HEK293 (cell line): ENCODE measurements around the gene RYR2.

ENCODE experiments used
- CTCF ChIA-PET: fragments of 350-600 bp; formaldehyde crosslinking; extraction: SDS; loops from one replicate; lab custom pipeline; 2021; ENCODE audit warnings: antibody characterized with exemption; lab: Yijun Ruan, JAX
- POLR2A ChIA-PET: fragments of 300-600 bp; formaldehyde crosslinking; extraction: SDS; loops from one replicate; lab custom pipeline; 2020; ENCODE audit warnings: antibody characterized with exemption, inconsistent platforms; lab: Yijun Ruan, JAX
- H3K27ac ChIP-seq: fragments of 200-500 bp; sonication (Bioruptor generic); 2 replicates; pipeline ENCODE4 v1.5.1; 2014; ENCODE audit warnings: low read depth, low read length, control low read depth, inconsistent platforms; ENCODE audit errors: extremely low read depth
- H3K36me3 ChIP-seq, 2 experiments: fragments of 200-500 bp in 1 of 2; sonication (Bioruptor generic) in 1 of 2; 1 replicate in 1 of 2; 2 replicates in 1 of 2; pipeline ENCODE4 v1.5.1; 2014 to 2017; ENCODE audit warnings: inconsistent platforms in 2 of 2, low read length in 2 of 2; ENCODE audit not compliant: control insufficient read depth in 2 of 2, insufficient read depth in 1 of 2
- H3K4me1 ChIP-seq: fragments of 200-500 bp; sonication (Bioruptor generic); 2 replicates; pipeline ENCODE4 v1.5.1; 2014; ENCODE audit warnings: mild to moderate bottlenecking, low read length, inconsistent platforms; ENCODE audit not compliant: control insufficient read depth, insufficient read depth
- H3K4me3 ChIP-seq: 2 replicates; pipeline ENCODE4 v1.5.1; 2011; ENCODE audit warnings: low read depth, mild to moderate bottlenecking, control low read depth, low read length, moderate library complexity
- H3K9me3 ChIP-seq: fragments of 200-500 bp; sonication (Bioruptor generic); 2 replicates; pipeline ENCODE4 v1.5.1; 2014; ENCODE audit warnings: low read depth, low read length, inconsistent platforms; ENCODE audit not compliant: control insufficient read depth, insufficient read depth
- HOXA7 ChIP-seq: sonication (generic); formaldehyde crosslinking; IDR thresholded peaks from 2 replicates; pipeline ENCODE4 v1.8.1; 2022; ENCODE audit warnings: missing genetic modification reagents, borderline replicate concordance
- OVOL3 ChIP-seq: fragments of 450-650 bp; formaldehyde crosslinking; IDR thresholded peaks from 2 replicates; pipeline ENCODE4 v1.5.1; 2016; ENCODE audit warnings: missing biosample characterization, missing genetic modification characterization
- REPIN1 ChIP-seq: fragments of 450-650 bp; formaldehyde crosslinking; IDR thresholded peaks from 2 replicates; pipeline ENCODE4 v1.5.1; 2017; ENCODE audit warnings: missing biosample characterization, missing genetic modification characterization, low read depth
- ZNF133 ChIP-seq: fragments of 450-650 bp; formaldehyde crosslinking; IDR thresholded peaks from 2 replicates; pipeline ENCODE4 v1.5.1; 2016; ENCODE audit warnings: missing biosample characterization, missing genetic modification characterization
- ZNF555 ChIP-seq: fragments of 450-650 bp; formaldehyde crosslinking; conservative IDR thresholded peaks from 2 replicates; pipeline ENCODE4 v1.5.1; 2017; ENCODE audit warnings: missing biosample characterization, mild to moderate bottlenecking, missing genetic modification characterization, inconsistent platforms
- ZNF558 ChIP-seq: fragments of 450-650 bp; formaldehyde crosslinking; IDR thresholded peaks from 2 replicates; pipeline ENCODE4 v1.5.1; 2016; ENCODE audit warnings: missing biosample characterization, missing genetic modification characterization
- ZNF561 ChIP-seq: fragments of 450-650 bp; IDR thresholded peaks from 2 replicates; pipeline ENCODE4 v1.5.1; 2018; ENCODE audit warnings: missing biosample characterization, missing genetic modification characterization, borderline replicate concordance
- ZXDB ChIP-seq: fragments of 450-650 bp; formaldehyde crosslinking; IDR thresholded peaks from 2 replicates; pipeline ENCODE4 v1.5.1; 2016; ENCODE audit warnings: missing biosample characterization, missing genetic modification characterization
- TF ChIP-seq, protein P1 (sequence below): IDR thresholded peaks from 2 replicates; pipeline ENCODE4 v1.6.1; 2011; ENCODE audit warnings: mild to moderate bottlenecking, low read depth, low read length, borderline replicate concordance
- TF ChIP-seq, protein P2 (sequence below): fragments of 450-650 bp; formaldehyde crosslinking; IDR thresholded peaks from 2 replicates; pipeline ENCODE4 v1.5.1; 2016; ENCODE audit warnings: missing biosample characterization, missing genetic modification characterization
- TF ChIP-seq, protein P3 (sequence below): fragments of 450-650 bp; formaldehyde crosslinking; IDR thresholded peaks from 2 replicates; pipeline ENCODE4 v1.5.1; 2016; ENCODE audit warnings: missing biosample characterization, missing genetic modification characterization
- TF ChIP-seq, protein P4 (sequence below): fragments of 450-650 bp; formaldehyde crosslinking; IDR thresholded peaks from 2 replicates; pipeline ENCODE4 v1.5.1; 2017; ENCODE audit warnings: missing biosample characterization, missing genetic modification characterization
- TF ChIP-seq, protein P5 (sequence below): fragments of 450-650 bp; formaldehyde crosslinking; IDR thresholded peaks from 2 replicates; pipeline ENCODE4 v1.5.1; 2016; ENCODE audit warnings: missing biosample characterization, missing genetic modification characterization
- TF ChIP-seq, protein P6 (sequence below): fragments of 450-650 bp; formaldehyde crosslinking; IDR thresholded peaks from 2 replicates; pipeline ENCODE4 v1.5.1; 2016; ENCODE audit warnings: missing biosample characterization, missing genetic modification characterization
- TF ChIP-seq, protein P7 (sequence below): fragments of 450-650 bp; formaldehyde crosslinking; IDR thresholded peaks from 2 replicates; pipeline ENCODE4 v1.5.1; 2016; ENCODE audit warnings: missing biosample characterization, missing genetic modification characterization
- TF ChIP-seq, protein P8 (sequence below): fragments of 450-650 bp; formaldehyde crosslinking; IDR thresholded peaks from 2 replicates; pipeline ENCODE4 v1.5.1; 2016; ENCODE audit warnings: missing biosample characterization, missing genetic modification characterization

Gene RYR2

DNA sequence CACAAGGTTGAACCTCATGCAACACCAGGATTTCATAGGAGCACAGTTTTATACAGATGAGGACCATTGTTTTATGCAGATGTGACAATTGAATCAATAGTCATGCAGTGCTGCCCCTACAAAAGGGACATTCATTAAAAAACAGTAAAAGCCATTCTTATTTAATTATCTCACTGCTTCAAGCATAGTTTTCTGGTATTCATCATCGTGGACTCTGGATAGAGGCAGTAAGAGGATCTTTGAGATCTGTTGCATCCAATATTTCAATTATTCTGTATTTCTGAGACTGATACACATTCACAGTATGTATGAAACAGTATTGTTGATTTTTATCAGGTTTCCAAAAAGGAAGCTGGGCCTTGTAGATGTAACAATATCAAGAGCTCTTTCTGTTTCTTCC, 237.6 kb downstream of the RYR2 start:
- Histone ChIP-seq H3K9me3 (no peaks in the 10 kb centered on the region), H3K4me3 (no peak overlapping the region), H3K27ac (no peak overlapping the region), H3K4me1 (0 out of 2 replicates have a peak, but pooled peaks cover 2% of the 10 kb centered on the region), H3K36me3 (no peaks in the 10 kb centered on the region; a peak in 1 of 3 replicates)
- TF ChIP-seq, protein P1, sequence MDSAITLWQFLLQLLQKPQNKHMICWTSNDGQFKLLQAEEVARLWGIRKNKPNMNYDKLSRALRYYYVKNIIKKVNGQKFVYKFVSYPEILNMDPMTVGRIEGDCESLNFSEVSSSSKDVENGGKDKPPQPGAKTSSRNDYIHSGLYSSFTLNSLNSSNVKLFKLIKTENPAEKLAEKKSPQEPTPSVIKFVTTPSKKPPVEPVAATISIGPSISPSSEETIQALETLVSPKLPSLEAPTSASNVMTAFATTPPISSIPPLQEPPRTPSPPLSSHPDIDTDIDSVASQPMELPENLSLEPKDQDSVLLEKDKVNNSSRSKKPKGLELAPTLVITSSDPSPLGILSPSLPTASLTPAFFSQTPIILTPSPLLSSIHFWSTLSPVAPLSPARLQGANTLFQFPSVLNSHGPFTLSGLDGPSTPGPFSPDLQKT: no peak
- TF ChIP-seq HOXA7 (CRISPR knock-in tag): no peak
- no peak for TF ChIP-seq ZNF558 (tag by site-specific recombination)
- TF ChIP-seq, protein P2, sequence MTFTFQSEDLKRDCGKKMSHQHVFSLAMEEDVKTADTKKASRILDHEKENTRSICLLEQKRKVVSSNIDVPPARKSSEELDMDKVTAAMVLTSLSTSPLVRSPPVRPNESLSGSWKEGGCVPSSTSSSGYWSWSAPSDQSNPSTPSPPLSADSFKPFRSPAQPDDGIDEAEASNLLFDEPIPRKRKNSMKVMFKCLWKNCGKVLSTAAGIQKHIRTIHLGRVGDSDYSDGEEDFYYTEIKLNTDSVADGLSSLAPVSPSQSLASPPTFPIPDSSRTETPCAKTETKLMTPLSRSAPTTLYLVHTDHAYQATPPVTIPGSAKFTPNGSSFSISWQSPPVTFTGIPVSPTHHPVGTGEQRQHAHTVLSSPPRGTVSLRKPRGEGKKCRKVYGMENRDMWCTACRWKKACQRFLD: no peak
- TF ChIP-seq, protein P3, sequence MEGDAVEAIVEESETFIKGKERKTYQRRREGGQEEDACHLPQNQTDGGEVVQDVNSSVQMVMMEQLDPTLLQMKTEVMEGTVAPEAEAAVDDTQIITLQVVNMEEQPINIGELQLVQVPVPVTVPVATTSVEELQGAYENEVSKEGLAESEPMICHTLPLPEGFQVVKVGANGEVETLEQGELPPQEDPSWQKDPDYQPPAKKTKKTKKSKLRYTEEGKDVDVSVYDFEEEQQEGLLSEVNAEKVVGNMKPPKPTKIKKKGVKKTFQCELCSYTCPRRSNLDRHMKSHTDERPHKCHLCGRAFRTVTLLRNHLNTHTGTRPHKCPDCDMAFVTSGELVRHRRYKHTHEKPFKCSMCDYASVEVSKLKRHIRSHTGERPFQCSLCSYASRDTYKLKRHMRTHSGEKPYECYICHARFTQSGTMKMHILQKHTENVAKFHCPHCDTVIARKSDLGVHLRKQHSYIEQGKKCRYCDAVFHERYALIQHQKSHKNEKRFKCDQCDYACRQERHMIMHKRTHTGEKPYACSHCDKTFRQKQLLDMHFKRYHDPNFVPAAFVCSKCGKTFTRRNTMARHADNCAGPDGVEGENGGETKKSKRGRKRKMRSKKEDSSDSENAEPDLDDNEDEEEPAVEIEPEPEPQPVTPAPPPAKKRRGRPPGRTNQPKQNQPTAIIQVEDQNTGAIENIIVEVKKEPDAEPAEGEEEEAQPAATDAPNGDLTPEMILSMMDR (tag by site-specific recombination): no peak
- TF ChIP-seq, protein P4, sequence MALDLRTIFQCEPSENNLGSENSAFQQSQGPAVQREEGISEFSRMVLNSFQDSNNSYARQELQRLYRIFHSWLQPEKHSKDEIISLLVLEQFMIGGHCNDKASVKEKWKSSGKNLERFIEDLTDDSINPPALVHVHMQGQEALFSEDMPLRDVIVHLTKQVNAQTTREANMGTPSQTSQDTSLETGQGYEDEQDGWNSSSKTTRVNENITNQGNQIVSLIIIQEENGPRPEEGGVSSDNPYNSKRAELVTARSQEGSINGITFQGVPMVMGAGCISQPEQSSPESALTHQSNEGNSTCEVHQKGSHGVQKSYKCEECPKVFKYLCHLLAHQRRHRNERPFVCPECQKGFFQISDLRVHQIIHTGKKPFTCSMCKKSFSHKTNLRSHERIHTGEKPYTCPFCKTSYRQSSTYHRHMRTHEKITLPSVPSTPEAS: no peak
- CTCF ChIA-PET: no interaction called here
- POLR2A ChIA-PET: no interaction called here

DNA sequence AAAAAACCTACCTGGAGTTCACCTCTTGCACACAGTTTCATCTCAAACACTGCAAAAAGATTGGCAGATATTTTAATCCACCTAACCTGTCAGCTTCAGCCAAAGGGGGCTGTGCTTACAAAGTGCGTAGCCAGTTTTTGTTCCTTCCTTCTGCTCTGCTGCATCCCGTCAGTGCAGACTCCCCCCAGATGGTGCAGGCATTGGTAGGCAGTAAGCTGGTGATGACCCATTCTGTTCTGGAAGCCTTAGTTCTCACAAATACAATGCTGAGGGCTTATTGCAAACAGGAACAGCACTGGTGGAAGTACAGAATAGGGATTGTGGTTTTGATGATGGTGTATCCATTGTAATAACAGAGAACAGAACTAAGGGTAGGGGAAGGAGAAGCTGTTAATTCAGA, 239.5 kb downstream of the RYR2 start:
- Histone ChIP-seq H3K27ac (no peak overlapping the region), H3K4me1 (0 out of 2 replicates have a peak, but pooled peaks cover 2% of the 10 kb centered on the region), H3K4me3 (no peak overlapping the region), H3K36me3 (no peaks in the 10 kb centered on the region; a peak in 1 of 3 replicates), H3K9me3 (no peaks in the 10 kb centered on the region)
- ChIA-PET CTCF (interaction anchor here (0.6 to 1.6 kb wide), 3 partner anchors 9 to 1130 kb away, joined by 3 read pairs; no protein-coding TSS in a partner anchor), POLR2A (no interaction called here)
- TF ChIP-seq, protein P5, sequence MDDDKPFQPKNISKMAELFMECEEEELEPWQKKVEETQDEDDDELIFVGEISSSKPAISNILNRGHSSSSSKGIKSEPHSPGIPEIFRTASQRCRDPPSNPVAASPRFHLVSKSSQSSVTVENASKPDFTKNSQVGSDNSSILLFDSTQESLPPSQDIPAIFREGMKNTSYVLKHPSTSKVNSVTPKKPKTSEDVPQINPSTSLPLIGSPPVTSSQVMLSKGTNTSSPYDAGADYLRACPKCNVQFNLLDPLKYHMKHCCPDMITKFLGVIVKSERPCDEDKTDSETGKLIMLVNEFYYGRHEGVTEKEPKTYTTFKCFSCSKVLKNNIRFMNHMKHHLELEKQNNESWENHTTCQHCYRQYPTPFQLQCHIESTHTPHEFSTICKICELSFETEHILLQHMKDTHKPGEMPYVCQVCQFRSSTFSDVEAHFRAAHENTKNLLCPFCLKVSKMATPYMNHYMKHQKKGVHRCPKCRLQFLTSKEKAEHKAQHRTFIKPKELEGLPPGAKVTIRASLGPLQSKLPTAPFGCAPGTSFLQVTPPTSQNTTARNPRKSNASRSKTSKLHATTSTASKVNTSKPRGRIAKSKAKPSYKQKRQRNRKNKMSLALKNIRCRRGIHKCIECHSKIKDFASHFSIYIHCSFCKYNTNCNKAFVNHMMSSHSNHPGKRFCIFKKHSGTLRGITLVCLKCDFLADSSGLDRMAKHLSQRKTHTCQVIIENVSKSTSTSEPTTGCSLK (tag by site-specific recombination): no peak
- TF ChIP-seq, protein P6, sequence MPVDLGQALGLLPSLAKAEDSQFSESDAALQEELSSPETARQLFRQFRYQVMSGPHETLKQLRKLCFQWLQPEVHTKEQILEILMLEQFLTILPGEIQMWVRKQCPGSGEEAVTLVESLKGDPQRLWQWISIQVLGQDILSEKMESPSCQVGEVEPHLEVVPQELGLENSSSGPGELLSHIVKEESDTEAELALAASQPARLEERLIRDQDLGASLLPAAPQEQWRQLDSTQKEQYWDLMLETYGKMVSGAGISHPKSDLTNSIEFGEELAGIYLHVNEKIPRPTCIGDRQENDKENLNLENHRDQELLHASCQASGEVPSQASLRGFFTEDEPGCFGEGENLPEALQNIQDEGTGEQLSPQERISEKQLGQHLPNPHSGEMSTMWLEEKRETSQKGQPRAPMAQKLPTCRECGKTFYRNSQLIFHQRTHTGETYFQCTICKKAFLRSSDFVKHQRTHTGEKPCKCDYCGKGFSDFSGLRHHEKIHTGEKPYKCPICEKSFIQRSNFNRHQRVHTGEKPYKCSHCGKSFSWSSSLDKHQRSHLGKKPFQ (tag by site-specific recombination): no peak
- TF ChIP-seq, protein P7, sequence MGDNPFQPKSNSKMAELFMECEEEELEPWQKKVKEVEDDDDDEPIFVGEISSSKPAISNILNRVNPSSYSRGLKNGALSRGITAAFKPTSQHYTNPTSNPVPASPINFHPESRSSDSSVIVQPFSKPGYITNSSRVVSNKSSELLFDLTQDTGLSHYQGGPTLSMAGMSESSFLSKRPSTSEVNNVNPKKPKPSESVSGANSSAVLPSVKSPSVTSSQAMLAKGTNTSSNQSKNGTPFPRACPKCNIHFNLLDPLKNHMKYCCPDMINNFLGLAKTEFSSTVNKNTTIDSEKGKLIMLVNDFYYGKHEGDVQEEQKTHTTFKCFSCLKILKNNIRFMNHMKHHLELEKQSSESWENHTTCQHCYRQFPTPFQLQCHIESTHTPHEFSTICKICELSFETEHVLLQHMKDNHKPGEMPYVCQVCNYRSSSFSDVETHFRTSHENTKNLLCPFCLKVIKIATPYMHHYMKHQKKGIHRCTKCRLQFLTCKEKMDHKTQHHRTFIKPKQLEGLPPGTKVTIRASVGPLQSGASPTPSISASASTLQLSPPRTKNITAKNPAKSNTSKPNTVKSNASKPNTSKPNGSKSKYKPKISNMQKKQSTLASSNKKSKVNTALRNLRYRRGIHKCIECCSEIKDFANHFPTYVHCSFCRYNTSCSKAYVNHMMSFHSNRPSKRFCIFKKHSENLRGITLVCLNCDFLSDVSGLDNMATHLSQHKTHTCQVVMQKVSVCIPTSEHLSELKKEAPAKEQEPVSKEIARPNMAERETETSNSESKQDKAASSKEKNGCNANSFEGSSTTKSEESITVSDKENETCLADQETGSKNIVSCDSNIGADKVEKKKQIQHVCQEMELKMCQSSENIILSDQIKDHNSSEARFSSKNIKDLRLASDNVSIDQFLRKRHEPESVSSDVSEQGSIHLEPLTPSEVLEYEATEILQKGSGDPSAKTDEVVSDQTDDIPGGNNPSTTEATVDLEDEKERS (tag by site-specific recombination): no peak
- TF ChIP-seq OVOL3 (no peak), ZNF133 (no peak), ZXDB (tag by site-specific recombination) (no peak), ZNF555 (no peak), ZNF561 (tag by site-specific recombination) (no peak), REPIN1 (tag by site-specific recombination) (no peak)
- TF ChIP-seq, protein P8, sequence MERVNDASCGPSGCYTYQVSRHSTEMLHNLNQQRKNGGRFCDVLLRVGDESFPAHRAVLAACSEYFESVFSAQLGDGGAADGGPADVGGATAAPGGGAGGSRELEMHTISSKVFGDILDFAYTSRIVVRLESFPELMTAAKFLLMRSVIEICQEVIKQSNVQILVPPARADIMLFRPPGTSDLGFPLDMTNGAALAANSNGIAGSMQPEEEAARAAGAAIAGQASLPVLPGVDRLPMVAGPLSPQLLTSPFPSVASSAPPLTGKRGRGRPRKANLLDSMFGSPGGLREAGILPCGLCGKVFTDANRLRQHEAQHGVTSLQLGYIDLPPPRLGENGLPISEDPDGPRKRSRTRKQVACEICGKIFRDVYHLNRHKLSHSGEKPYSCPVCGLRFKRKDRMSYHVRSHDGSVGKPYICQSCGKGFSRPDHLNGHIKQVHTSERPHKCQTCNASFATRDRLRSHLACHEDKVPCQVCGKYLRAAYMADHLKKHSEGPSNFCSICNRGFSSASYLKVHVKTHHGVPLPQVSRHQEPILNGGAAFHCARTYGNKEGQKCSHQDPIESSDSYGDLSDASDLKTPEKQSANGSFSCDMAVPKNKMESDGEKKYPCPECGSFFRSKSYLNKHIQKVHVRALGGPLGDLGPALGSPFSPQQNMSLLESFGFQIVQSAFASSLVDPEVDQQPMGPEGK (tag by site-specific recombination): no peak
